PC-9 (cell line): ENCODE results near the gene DLL4.

Experiments
- EZH2 ChIP-seq: fragments of 200-600 bp; sonication (generic); IDR thresholded peaks from 2 replicates; pipeline ENCODE4 v1.8.0; 2017; ENCODE audit warnings: antibody characterized with exemption, low read depth
- TF ChIP-seq, protein P1 (sequence below): fragments of 200-600 bp; sonication (generic); conservative IDR thresholded peaks from 2 replicates; pipeline ENCODE4 v1.6.1; 2017; ENCODE audit warnings: mixed run types, antibody characterized with exemption, mild to moderate bottlenecking, moderate library complexity

- TF ChIP-seq, protein P1, sequence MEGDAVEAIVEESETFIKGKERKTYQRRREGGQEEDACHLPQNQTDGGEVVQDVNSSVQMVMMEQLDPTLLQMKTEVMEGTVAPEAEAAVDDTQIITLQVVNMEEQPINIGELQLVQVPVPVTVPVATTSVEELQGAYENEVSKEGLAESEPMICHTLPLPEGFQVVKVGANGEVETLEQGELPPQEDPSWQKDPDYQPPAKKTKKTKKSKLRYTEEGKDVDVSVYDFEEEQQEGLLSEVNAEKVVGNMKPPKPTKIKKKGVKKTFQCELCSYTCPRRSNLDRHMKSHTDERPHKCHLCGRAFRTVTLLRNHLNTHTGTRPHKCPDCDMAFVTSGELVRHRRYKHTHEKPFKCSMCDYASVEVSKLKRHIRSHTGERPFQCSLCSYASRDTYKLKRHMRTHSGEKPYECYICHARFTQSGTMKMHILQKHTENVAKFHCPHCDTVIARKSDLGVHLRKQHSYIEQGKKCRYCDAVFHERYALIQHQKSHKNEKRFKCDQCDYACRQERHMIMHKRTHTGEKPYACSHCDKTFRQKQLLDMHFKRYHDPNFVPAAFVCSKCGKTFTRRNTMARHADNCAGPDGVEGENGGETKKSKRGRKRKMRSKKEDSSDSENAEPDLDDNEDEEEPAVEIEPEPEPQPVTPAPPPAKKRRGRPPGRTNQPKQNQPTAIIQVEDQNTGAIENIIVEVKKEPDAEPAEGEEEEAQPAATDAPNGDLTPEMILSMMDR: no peak
- no peak for TF ChIP-seq EZH2
Observed at GRCh38 chr15:40923551-40923950, 5.6 kb upstream of the DLL4 start.
